KOPT-K1 (cell line): ENCODE data around the gene ADGRG4.
"Not testable (repeated sequence)": the region's sequence is repeated elsewhere in the genome, so short reads cannot be mapped to it uniquely, and the experiment has no call there.

Experiments used
- H3K27ac ChIP-seq: fragments of 200-600 bp; sonication (generic); 2 replicates; pipeline ENCODE4 v1.5.1; 2016; ENCODE audit warnings: antibody characterized with exemption, mild to moderate bottlenecking, low read depth, low read length; ENCODE audit not compliant: poor library complexity, severe bottlenecking
- H3K36me3 ChIP-seq: fragments of 200-600 bp; sonication (generic); 2 replicates; pipeline ENCODE4 v1.5.1; 2017; ENCODE audit warnings: antibody characterized with exemption, mild to moderate bottlenecking, low read length, moderate library complexity; ENCODE audit not compliant: insufficient read depth
- H3K9me3 ChIP-seq: fragments of 200-600 bp; sonication (generic); 2 replicates; pipeline ENCODE4 v1.5.1; 2017; ENCODE audit warnings: antibody characterized with exemption, low read length, mild to moderate bottlenecking; ENCODE audit not compliant: insufficient read depth, poor library complexity, severe bottlenecking

The ADGRG4 gene

DNA sequence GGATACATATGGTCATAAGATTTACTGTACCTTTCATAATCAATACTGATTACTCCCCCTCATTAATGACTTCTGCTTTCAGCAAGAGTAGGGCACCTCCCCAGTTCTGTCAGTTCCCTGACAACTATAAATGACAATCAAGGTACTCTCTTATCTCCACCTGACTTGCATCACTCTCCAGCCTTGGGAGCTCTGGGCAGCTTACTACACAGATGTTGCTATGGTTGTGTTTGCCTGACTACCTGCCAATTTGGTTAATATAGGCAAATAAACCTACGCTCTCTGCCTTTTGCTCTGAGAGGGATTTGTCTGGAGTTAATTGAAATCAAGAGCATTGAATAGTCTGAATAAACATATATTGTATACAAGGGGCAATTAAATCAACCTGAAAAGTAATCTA is 26.8 kb upstream of the ADGRG4 start:
- Histone ChIP-seq H3K9me3 (no peaks in the 10 kb centered on the region), H3K27ac (no peak overlapping the region), H3K36me3 (no peaks in the 10 kb centered on the region)

DNA sequence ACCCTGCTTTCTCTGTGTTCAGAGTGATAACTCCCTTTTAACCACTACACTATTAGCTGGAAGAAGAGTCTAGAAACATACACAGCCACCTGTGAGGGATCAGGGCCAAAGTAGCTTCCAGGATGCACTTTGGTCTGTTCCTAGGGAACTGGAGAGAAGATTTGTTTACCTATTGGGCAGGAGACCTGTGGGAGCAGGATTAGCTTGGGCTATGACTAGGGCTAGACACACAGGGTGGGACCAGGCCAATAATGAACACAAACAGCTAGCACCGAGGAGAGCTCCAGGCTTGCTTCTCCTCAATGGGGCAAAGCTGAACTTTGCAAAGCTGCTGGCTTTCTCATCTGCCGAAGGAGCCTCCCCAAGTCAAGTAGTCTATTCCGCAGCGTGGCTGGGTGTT is 25.2 kb upstream of the ADGRG4 start:
- no peaks in the 10 kb centered on the region for H3K36me3 ChIP-seq
- no peaks in the 10 kb centered on the region for H3K9me3 ChIP-seq
- H3K27ac ChIP-seq = no peak overlapping the region

- not testable (repeated sequence) for H3K27ac ChIP-seq
These were observed 14.4 kb upstream of the ADGRG4 start for GRCh38 chrX:136286375-136286774.

DNA sequence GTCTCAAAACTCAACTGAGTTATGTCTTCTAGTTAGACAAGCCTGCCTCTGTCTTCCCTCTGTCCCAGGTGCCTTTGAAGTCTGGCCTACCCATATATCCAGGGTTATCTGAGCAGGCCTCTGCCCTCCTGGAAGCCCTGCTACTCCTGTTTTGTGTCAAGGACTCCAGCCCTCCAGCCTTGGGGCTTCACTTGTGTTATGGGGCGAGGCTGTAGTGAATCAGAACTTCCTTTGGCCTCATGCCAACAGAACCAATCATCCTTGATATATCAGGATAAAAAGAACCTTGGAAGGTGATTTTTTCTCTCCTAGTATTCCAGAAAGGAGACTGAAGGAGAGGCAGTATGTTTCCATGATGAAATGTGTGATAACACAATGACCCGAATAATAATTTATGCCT is 8.9 kb upstream of the ADGRG4 start:
- Histone ChIP-seq H3K36me3 (no peaks in the 10 kb centered on the region), H3K9me3 (no peaks in the 10 kb centered on the region), H3K27ac (no peak overlapping the region)

More at GRCh38 chrX:136286375-136286774, 14.4 kb upstream of the ADGRG4 start:
- H3K9me3 ChIP-seq, H3K36me3 ChIP-seq: not testable (repeated sequence)

DNA sequence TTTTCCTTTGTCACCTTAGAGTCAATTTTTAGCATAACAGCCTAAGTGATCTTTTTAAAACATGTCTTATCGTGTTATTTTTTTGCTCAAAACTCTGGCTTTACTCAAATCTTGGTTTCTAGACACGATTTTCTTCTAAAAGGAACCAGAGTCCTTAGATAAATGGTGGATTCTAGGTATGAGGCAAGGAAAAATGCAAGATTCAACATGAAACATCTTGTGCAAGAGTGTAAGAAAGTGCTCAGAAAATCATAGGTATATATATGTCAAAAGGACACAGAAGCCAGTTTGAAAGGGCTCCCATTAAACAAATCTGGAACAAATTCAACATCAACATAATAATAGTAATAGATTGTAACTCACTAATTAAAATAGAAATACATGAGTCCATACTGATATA is 8.1 kb upstream of the ADGRG4 start:
- Histone ChIP-seq H3K36me3 (no peaks in the 10 kb centered on the region), H3K9me3 (no peaks in the 10 kb centered on the region), H3K27ac (no peak overlapping the region)

- H3K36me3 ChIP-seq = no peaks in the 10 kb centered on the region
- H3K27ac ChIP-seq = no peak overlapping the region
These were observed 5.4 kb upstream of the ADGRG4 start for GRCh38 chrX:136295380-136295779.

GRCh38 chrX:136303041-136303440 is 2.3 kb downstream of the ADGRG4 start:
- H3K36me3 ChIP-seq = no peaks in the 10 kb centered on the region
- no peaks in the 10 kb centered on the region for H3K9me3 ChIP-seq
- H3K27ac ChIP-seq = no peak overlapping the region

More at GRCh38 chrX:136295380-136295779, 5.4 kb upstream of the ADGRG4 start:
- H3K9me3 ChIP-seq = no peaks in the 10 kb centered on the region

DNA sequence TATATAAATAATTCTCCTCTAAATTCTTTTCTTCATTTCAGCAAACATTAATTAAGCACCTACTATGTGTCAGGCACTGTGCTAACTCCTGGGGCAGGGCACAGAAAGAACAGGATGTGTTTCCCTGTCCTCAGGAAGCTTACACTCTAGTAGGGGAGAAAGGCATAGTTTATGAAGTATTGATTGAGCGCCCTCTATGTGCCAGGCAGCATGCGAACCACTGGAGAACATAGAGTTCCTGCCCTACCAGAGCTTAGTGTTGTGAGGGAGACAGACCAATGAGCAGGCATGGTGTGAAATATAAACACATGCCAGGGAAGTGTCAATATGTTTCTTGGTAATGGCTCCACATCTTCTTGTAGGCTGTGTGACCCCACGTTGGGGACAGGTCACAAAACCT is 3.7 kb downstream of the ADGRG4 start:
- Histone ChIP-seq H3K36me3 (no peaks in the 10 kb centered on the region), H3K9me3 (no peaks in the 10 kb centered on the region)

GRCh38 chrX:136306182-136306581 is 5.4 kb downstream of the ADGRG4 start:
- no peaks in the 10 kb centered on the region for H3K36me3 ChIP-seq
- H3K9me3 ChIP-seq = no peaks in the 10 kb centered on the region
- H3K27ac ChIP-seq = no peak overlapping the region

More for the DNA sequence above, 3.7 kb downstream of the ADGRG4 start:
- no peak overlapping the region for H3K27ac ChIP-seq

DNA sequence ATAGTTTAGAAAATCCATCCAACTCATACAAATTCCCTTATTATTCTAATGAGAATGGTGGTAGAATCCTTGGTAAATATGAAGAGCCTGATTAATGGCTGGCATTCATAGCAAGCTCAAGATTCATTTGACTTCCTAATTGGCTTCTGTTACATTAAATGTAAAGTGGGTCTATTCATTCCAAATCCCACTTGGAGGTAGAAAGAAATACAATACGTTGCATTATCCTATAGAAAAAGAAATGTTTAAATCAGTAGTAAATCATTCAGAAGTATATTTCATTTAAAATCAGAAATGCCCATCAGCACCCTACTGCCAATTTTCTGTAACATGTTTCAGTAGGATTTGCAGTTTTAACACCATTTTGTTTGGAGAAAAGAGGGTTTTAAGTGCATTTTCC is 6.7 kb downstream of the ADGRG4 start:
- Histone ChIP-seq H3K27ac (no peak overlapping the region), H3K9me3 (no peaks in the 10 kb centered on the region), H3K36me3 (no peaks in the 10 kb centered on the region)

DNA sequence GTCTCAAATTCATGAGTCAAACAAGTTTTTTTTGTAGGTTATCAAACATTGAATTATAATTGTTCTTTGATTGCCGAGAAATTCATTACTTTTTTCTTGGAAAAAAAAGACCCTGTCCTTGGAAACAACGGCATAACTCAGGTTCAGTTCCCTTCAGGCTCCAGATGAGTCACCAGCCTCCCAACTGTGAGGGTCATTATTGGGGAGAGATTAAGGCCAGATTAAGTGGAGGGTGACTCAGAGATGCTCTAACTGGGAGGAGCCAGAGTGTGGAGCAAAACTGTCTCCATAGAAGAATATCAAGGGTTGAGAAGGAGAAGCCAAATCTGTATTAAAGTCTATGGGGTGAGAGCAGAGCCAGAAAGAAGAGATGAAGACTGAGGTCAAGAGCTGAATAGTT is 9.6 kb downstream of the ADGRG4 start:
- Histone ChIP-seq H3K36me3 (no peaks in the 10 kb centered on the region), H3K27ac (no peak overlapping the region), H3K9me3 (no peaks in the 10 kb centered on the region)

DNA sequence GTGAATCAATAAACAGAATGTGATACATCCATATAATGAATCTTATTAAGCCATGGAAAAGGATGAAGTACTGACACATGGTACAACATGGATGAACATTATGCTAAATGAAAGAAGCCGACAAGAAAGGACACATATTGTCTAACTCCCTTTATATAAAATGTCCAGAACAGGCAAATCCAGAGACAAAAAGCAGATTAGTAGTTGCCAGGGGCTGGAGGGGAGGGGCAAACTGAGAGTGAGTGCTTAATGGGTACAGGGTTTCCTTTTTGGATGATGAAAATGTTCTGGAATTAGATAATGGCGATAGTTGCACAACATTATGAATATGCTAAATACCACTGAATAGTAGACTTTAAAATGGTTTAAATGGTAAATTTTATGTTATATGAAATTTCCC is 17.4 kb downstream of the ADGRG4 start:
- no peaks in the 10 kb centered on the region for H3K36me3 ChIP-seq
- H3K9me3 ChIP-seq = no peaks in the 10 kb centered on the region
- H3K27ac ChIP-seq = no peak overlapping the region

- Histone ChIP-seq H3K36me3 (no peaks in the 10 kb centered on the region), H3K27ac (no peak overlapping the region), H3K9me3 (no peaks in the 10 kb centered on the region)
These were observed 18.3 kb downstream of the ADGRG4 start for GRCh38 chrX:136318895-136319597.

- no peaks in the 10 kb centered on the region for H3K9me3 ChIP-seq
- H3K27ac ChIP-seq = no peak overlapping the region
These were observed 18.8 kb downstream of the ADGRG4 start for GRCh38 chrX:136319600-136319999.

GRCh38 chrX:136321532-136321931 is 20.8 kb downstream of the ADGRG4 start:
- no peaks in the 10 kb centered on the region for H3K36me3 ChIP-seq
- no peak overlapping the region for H3K27ac ChIP-seq
- no peaks in the 10 kb centered on the region for H3K9me3 ChIP-seq

More at GRCh38 chrX:136319600-136319999, 18.8 kb downstream of the ADGRG4 start:
- H3K36me3 ChIP-seq = no peaks in the 10 kb centered on the region

- H3K27ac ChIP-seq = no peak overlapping the region
- no peaks in the 10 kb centered on the region for H3K9me3 ChIP-seq
- no peaks in the 10 kb centered on the region for H3K36me3 ChIP-seq
These were observed 21.3 kb downstream of the ADGRG4 start for GRCh38 chrX:136322064-136322463.
